RWPE2 (cell line): ENCODE measurements around the gene SAP30BP.

Source experiments
- ATAC-seq: fragments of 200-7000 bp; cut with Tn5 transposase; 3 replicates; pipeline ENCODE4 v1.9.1; 2021; ENCODE audit warnings: low read depth
- DNase-seq: peaks from one replicate; pipeline ENCODE4 v3.0.0-alpha.2; 2020; ENCODE audit warnings: low spot score
- H3K27ac ChIP-seq: fragments of 450-650 bp; 2 replicates; pipeline ENCODE4 v1.5.1; 2017; ENCODE audit warnings: mild to moderate bottlenecking; ENCODE audit not compliant: poor library complexity, severe bottlenecking
- H3K27me3 ChIP-seq: fragments of 250-450 bp; sonication (Bioruptor Pico); 2 replicates; pipeline ENCODE4 v1.5.1; 2021; ENCODE audit warnings: mild to moderate bottlenecking, moderate library complexity; ENCODE audit not compliant: insufficient read depth, poor library complexity, severe bottlenecking
- H3K36me3 ChIP-seq: fragments of 250-450 bp; sonication (Bioruptor Pico); 2 replicates; pipeline ENCODE4 v1.5.1; 2020; ENCODE audit warnings: low read depth, mild to moderate bottlenecking, moderate library complexity
- H3K4me1 ChIP-seq: fragments of 250-450 bp; sonication (Bioruptor Pico); 2 replicates; pipeline ENCODE4 v1.5.1; 2021; ENCODE audit warnings: mild to moderate bottlenecking, moderate library complexity; ENCODE audit not compliant: insufficient read depth, poor library complexity, severe bottlenecking
- H3K4me3 ChIP-seq: fragments of 250-450 bp; sonication (Bioruptor Pico); 2 replicates; pipeline ENCODE4 v1.5.1; 2021; ENCODE audit warnings: mild to moderate bottlenecking, moderate library complexity; ENCODE audit not compliant: severe bottlenecking
- H3K9me3 ChIP-seq: fragments of 250-450 bp; sonication (Bioruptor Pico); 2 replicates; pipeline ENCODE4 v1.5.1; 2021; ENCODE audit warnings: mild to moderate bottlenecking, moderate library complexity; ENCODE audit not compliant: severe bottlenecking
- CTCF ChIP-seq: fragments of 450-650 bp; IDR thresholded peaks from one replicate; pipeline ENCODE4 v1.5.1; 2017; ENCODE audit warnings: mild to moderate bottlenecking, moderate library complexity; ENCODE audit not compliant: poor library complexity, severe bottlenecking

The SAP30BP gene

GRCh38 chr17:75650874-75651273 is 16.3 kb upstream of the SAP30BP start:
- Histone ChIP-seq H3K36me3 (peaks cover 67% of the 10 kb centered on the region), H3K27ac (no peak overlapping the region), H3K4me1 (peaks cover 10% of the 10 kb centered on the region), H3K27me3 (no peaks in the 10 kb centered on the region), H3K4me3 (no peak overlapping the region), H3K9me3 (no peaks in the 10 kb centered on the region)
- DNase-seq: no peak
- no peak for TF ChIP-seq CTCF
- ATAC-seq: no peak

- Histone ChIP-seq H3K27ac (no peak overlapping the region), H3K4me1 (no peaks in the 10 kb centered on the region), H3K4me3 (no peak overlapping the region), H3K27me3 (no peaks in the 10 kb centered on the region), H3K9me3 (no peaks in the 10 kb centered on the region), H3K36me3 (peaks cover 78% of the 10 kb centered on the region)
- DNase-seq (no peak), ATAC-seq (no peak)
- TF ChIP-seq CTCF: no peak
Observed at GRCh38 chr17:75652341-75652740, 14.8 kb upstream of the SAP30BP start.

- Histone ChIP-seq H3K4me3 (no peak overlapping the region), H3K4me1 (no peaks in the 10 kb centered on the region), H3K27me3 (no peaks in the 10 kb centered on the region), H3K27ac (no peak overlapping the region), H3K9me3 (no peaks in the 10 kb centered on the region), H3K36me3 (peaks cover 82% of the 10 kb centered on the region)
- peak; percentile 80 for TF ChIP-seq CTCF
- ATAC-seq (peak; percentile 62), DNase-seq (no peak)
Observed at GRCh38 chr17:75652934-75653549, 14.1 kb upstream of the SAP30BP start.

- no peak for DNase-seq
- no peak overlapping the region for H3K27ac ChIP-seq
- no peaks in the 10 kb centered on the region for H3K4me1 ChIP-seq
- H3K4me3 ChIP-seq: no peak overlapping the region
- TF ChIP-seq CTCF: peak; percentile 43
- ATAC-seq: peak; percentile 69; the same call in 2 of the 3 replicates
- no peaks in the 10 kb centered on the region for H3K9me3 ChIP-seq
- peaks cover 89% of the 10 kb centered on the region for H3K36me3 ChIP-seq
- no peaks in the 10 kb centered on the region for H3K27me3 ChIP-seq
Observed at GRCh38 chr17:75654176-75654575, 13.0 kb upstream of the SAP30BP start.

GRCh38 chr17:75658237-75658636 is 8.9 kb upstream of the SAP30BP start:
- no peak overlapping the region for H3K27ac ChIP-seq
- H3K9me3 ChIP-seq: no peaks in the 10 kb centered on the region
- DNase-seq (no peak), ATAC-seq (no peak)
- H3K4me1 ChIP-seq: no peaks in the 10 kb centered on the region
- H3K4me3 ChIP-seq: no peak overlapping the region
- H3K27me3 ChIP-seq: no peaks in the 10 kb centered on the region
- H3K36me3 ChIP-seq: peaks cover 90% of the 10 kb centered on the region
- TF ChIP-seq CTCF: no peak
